ENCODE results near the gene HEPHL1.
"Not testable (repeated sequence)": the region's sequence is repeated elsewhere in the genome, so short reads cannot be mapped to it uniquely, and the experiment has no call there.

Gene HEPHL1

DNA sequence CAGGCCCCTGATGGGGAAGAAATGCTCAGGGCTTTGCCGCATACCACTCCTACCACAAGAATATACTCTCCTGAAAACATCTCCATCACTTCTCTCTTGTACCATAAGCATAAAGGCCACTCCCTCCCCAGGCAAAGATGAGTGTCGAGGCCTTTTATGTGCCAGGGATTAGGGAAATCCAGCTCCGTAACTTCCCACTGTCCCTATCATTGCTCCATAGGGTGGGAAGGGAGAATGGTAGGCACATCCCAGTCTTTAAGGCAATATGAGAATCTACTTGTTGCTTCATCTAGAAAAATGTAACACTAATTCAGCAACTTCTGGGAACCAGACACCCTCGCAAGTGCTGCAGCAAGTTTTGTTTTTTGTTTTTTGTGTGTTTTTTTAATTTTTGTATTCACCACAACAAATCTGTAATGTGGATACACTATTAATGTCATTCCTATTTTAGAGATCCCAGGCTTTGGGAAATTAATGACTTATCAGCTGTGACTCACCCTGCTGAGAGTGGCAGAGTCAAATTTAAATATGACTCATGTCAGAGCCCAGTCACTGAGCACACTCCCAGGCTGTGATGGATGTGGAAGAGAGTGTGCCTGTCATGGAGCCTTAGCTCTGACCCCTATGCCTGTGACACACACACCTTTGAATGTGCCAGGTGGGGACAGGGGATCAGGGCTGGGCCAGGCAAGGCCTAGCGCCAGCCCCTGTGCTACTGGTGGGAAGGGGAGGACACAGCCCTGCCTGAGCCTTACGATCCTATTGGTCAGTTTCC, 130.9 kb downstream of the HEPHL1 start:
- no peak for DNase-seq

GRCh38 chr11:94152678-94153065, 131.5 kb downstream of the HEPHL1 start:
- no peak for DNase-seq

DNA sequence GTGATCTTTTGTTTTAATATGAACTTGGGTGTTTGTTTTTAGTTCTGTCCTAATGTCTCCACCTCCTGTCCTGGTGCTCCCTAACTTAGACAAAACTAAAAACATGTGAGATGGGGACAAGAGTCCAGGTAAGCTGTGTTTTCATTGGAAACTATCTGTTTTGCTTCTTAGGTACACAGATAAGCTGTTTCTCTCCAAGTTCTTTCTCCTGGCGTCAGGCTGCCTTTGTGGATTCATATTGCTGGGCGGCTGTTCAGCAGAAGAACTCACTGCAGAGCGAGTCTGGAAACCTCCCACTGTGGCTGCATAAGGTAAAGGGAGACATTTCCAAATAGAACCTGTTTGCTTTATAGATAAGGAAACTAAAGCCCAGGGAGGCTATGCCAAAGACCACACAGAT, 132.2 kb downstream of the HEPHL1 start:
- no peak for DNase-seq

GRCh38 chr11:94154095-94154856, 133.1 kb downstream of the HEPHL1 start:
- no peak for DNase-seq

- not testable (repeated sequence) for DNase-seq
Measured at GRCh38 chr11:94157339-94157738, 136.2 kb downstream of the HEPHL1 start.

Data from T-helper 1 cell (primary cell).